Natural killer cell (primary cell): ENCODE results near the gene DSTYK. TPM values are rescaled to one million over a fixed set of nuclear protein-coding genes. Genes with fewer than 3 reads are reported as not detected.

Source experiments
- ATAC-seq, 3 donors: fragments of 150-1000 bp in 2 of 3; fragments of 200-7000 bp in 1 of 3; cut with Tn5 transposase; 1 replicate in 1 of 3; 2 replicates in 2 of 3; pipeline ENCODE4 v1.10.0; 2021; ENCODE audit warnings: mild to moderate bottlenecking in 2 of 3, moderate library complexity in 2 of 3
- DNase-seq, 2 donors: peaks; one replicate each; pipeline versions ENCODE4 v3.0.0 to v3.0.0-alpha.2; 2013 to 2021; ENCODE audit warnings: mixed read lengths in 1 of 2
- H3K27ac ChIP-seq: one replicate; pipeline ENCODE4 v1.5.1; 2013; ENCODE audit warnings: mild to moderate bottlenecking, low read length
- H3K27me3 ChIP-seq: one replicate; pipeline ENCODE4 v1.6.1; 2013; ENCODE audit warnings: low read length; ENCODE audit not compliant: control insufficient read depth, insufficient read depth
- H3K36me3 ChIP-seq: one replicate; pipeline ENCODE4 v1.6.1; 2013; ENCODE audit warnings: low read length; ENCODE audit not compliant: control insufficient read depth, insufficient read depth
- H3K4me1 ChIP-seq: one replicate; pipeline ENCODE4 v1.6.1; 2013; ENCODE audit warnings: low read length; ENCODE audit not compliant: control insufficient read depth, insufficient read depth
- H3K4me3 ChIP-seq: one replicate; pipeline ENCODE4 v1.5.1; 2013; ENCODE audit warnings: low read length
- H3K9me3 ChIP-seq: one replicate; pipeline ENCODE4 v1.6.1; 2013; ENCODE audit warnings: low read length; ENCODE audit not compliant: control insufficient read depth, insufficient read depth
- H3K27ac Mint-ChIP-seq, 2 donors: one replicate each; pipeline ENCODE4 v1.8.0; 2022; ENCODE audit warnings: mild to moderate bottlenecking in 2 of 2, mixed read lengths in 2 of 2, moderate library complexity in 1 of 2
- H3K27me3 Mint-ChIP-seq, 2 donors: one replicate each; pipeline ENCODE4 v1.8.0; 2022; ENCODE audit warnings: low read depth in 2 of 2, mixed read lengths in 2 of 2
- H3K36me3 Mint-ChIP-seq: one replicate; pipeline ENCODE4 v1.8.0; 2022; ENCODE audit warnings: mixed read lengths
- H3K4me1 Mint-ChIP-seq, 2 donors: one replicate each; pipeline ENCODE4 v1.8.0; 2022; ENCODE audit warnings: mixed read lengths in 2 of 2
- H3K4me3 Mint-ChIP-seq: one replicate; pipeline ENCODE4 v1.8.0; 2022; ENCODE audit warnings: mild to moderate bottlenecking, moderate library complexity, mixed read lengths
- H3K9me3 Mint-ChIP-seq, 2 donors: one replicate each; pipeline ENCODE4 v1.8.0; 2022; ENCODE audit warnings: mixed read lengths in 2 of 2
- CTCF ChIP-seq: fragments of 200-600 bp; IDR thresholded peaks from one replicate; pipeline ENCODE4 v1.8.0; 2022; ENCODE audit warnings: antibody characterized with exemption
- WGBS: methylation state at CpG from one replicate; pipeline ENCODE4 v1.1.7; 2013; ENCODE audit warnings: missing lambda C conversion rate; ENCODE audit not compliant: insufficient coverage; 5-methylcytosine and 5-hydroxymethylcytosine counted together
- intact Hi-C: fragments of 100-400 bp; cut with micrococcal nuclease; formaldehyde crosslinking; loops from one replicate; pipeline ENCODE4 v1.14.2; 2022
- total RNA-seq, 4 donors: library from RNA; stranded (reverse); fragments of 120-200 nt in 1 of 4; gene quantifications; one replicate each; pipeline versions ENCODE4 v1.2.3 to v1.2.4, GENCODE V29; 2013 to 2022

The DSTYK gene
- total RNA-seq, 3 donors from 2014 or later (not counting 1 experiment from before 2014, with no cell fraction given) = 9.9 to 17.5 (median 14.9) TPM

- Mint-ChIP-seq H3K36me3 (no peaks in the 10 kb centered on the region), H3K9me3 (no peaks in the 10 kb centered on the region), H3K4me1 (peaks cover 7 to 12% of the 10 kb centered on the region in 2 donors), H3K4me3 (no peak overlapping the region), H3K27ac (no peak overlapping the region), H3K27me3 (peaks cover 7 to 11% of the 10 kb centered on the region in 2 donors)
- WGBS = 95% methylated on average over 19 of the region's 19 CpGs
- no peak for DNase-seq
- Histone ChIP-seq H3K27me3 (peaks cover 2% of the 10 kb centered on the region), H3K4me1 (no peaks in the 10 kb centered on the region), H3K4me3 (no peak overlapping the region), H3K36me3 (no peaks in the 10 kb centered on the region), H3K9me3 (no peaks in the 10 kb centered on the region), H3K27ac (no peak overlapping the region)
- intact Hi-C loops = loop anchor here (1.0 to 5.0 kb wide), 3 partner anchors 28 to 282 kb away; no protein-coding TSS in a partner anchor
- TF ChIP-seq CTCF = no peak
- ATAC-seq = no peak
Observed at GRCh38 chr1:205256951-205257625, 45.6 kb upstream of the DSTYK start.

GRCh38 chr1:205255941-205256780 lies 44.7 kb upstream of the DSTYK start:
- H3K36me3 ChIP-seq = no peaks in the 10 kb centered on the region
- no peak overlapping the region for H3K4me3 Mint-ChIP-seq
- peak; percentile 75 to 90 for DNase-seq
- H3K27me3 Mint-ChIP-seq = peaks cover 7 to 9% of the 10 kb centered on the region in 2 donors
- WGBS = 55% methylated on average over 8 of the region's 8 CpGs
- H3K27ac ChIP-seq = no peak overlapping the region
- no peaks in the 10 kb centered on the region for H3K9me3 Mint-ChIP-seq
- no peak overlapping the region for H3K4me3 ChIP-seq
- no peaks in the 10 kb centered on the region for H3K4me1 ChIP-seq
- intact Hi-C loops = loop anchor here (1.0 to 5.0 kb wide), 3 partner anchors 27 to 281 kb away; no protein-coding TSS in a partner anchor
- peak; percentile 91 to 99 (median 97) for ATAC-seq
- no peaks in the 10 kb centered on the region for H3K9me3 ChIP-seq
- TF ChIP-seq CTCF = peak; percentile 91
- no peak overlapping the region for H3K27ac Mint-ChIP-seq
- H3K27me3 ChIP-seq = no peaks in the 10 kb centered on the region
- peaks cover 6 to 7% of the 10 kb centered on the region in 2 donors for H3K4me1 Mint-ChIP-seq
- no peaks in the 10 kb centered on the region for H3K36me3 Mint-ChIP-seq

GRCh38 chr1:205251576-205251975 lies 40.1 kb upstream of the DSTYK start:
- ATAC-seq (no peak), DNase-seq (no peak)
- no peaks in the 10 kb centered on the region for H3K9me3 Mint-ChIP-seq
- peaks cover 6 to 7% of the 10 kb centered on the region in 2 donors for H3K4me1 Mint-ChIP-seq
- no peak overlapping the region for H3K27ac Mint-ChIP-seq
- no peak overlapping the region for H3K4me3 Mint-ChIP-seq
- peaks cover 6 to 14% of the 10 kb centered on the region in 2 donors for H3K27me3 Mint-ChIP-seq
- Histone ChIP-seq H3K36me3 (no peaks in the 10 kb centered on the region), H3K27ac (no peak overlapping the region), H3K4me1 (no peaks in the 10 kb centered on the region), H3K27me3 (no peaks in the 10 kb centered on the region), H3K4me3 (no peak overlapping the region), H3K9me3 (no peaks in the 10 kb centered on the region)
- TF ChIP-seq CTCF = no peak
- no peaks in the 10 kb centered on the region for H3K36me3 Mint-ChIP-seq
- WGBS = 94% methylated on average over 5 of the region's 5 CpGs
- intact Hi-C loops = no loop called here
